Spleen (tissue), 7 donors: ENCODE results near the gene STX4.

Experiments used
- POLR2A ChIP-seq, 3 donors: fragments of 450-650 bp; IDR thresholded peaks; one replicate each; pipeline ENCODE4 v1.5.1; 2017; ENCODE audit warnings: antibody characterized with exemption in 3 of 3, mild to moderate bottlenecking in 1 of 3
- POLR2AphosphoS5 ChIP-seq, 3 donors: sonication (generic); formaldehyde crosslinking; IDR thresholded peaks; one replicate each; pipeline ENCODE4 v1.5.1; 2017; ENCODE audit warnings: antibody characterized with exemption in 3 of 3
- TF ChIP-seq, protein P1 (sequence below), 11 experiments: fragments of 200-600 bp in 7 of 11; fragments of 450-650 bp in 4 of 11; sonication (generic) in 4 of 11; IDR thresholded peaks in 8 of 11; conservative IDR thresholded peaks in 3 of 11; 1 replicate in 7 of 11; 2 replicates in 4 of 11; pipeline versions ENCODE4 v1.4.0 to v1.8.0; 2016 to 2021; ENCODE audit warnings: antibody characterized with exemption in 11 of 11, inconsistent platforms in 4 of 11, mild to moderate bottlenecking in 1 of 11
- donor health status: DM: no; HTN: no; CAD: no; lungs with moderate emphysema.
- donor health status: DM: no; HTN: no; CAD: no.
- donor health status: DM: no; HTN: no; CAD: no.

DNA sequence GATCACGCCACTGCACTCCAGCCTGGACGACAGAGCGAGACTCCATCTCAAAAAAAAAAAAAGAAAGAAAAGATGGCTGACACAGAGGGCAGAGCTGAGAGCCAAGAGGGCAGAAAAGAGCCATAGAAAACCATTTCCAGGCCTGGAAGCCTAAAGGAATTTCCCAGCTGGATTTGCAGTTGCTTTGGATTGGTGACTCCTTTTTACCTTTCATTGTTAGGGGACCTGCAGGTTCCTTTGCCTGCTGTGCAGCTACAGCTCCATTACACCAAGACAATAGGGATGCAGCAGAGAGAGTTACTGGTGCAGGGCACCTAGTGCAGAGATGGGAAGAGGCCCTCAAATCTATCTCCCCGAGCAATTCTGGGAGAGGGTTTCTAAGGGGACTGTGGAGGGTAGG lies 22.3 kb downstream of the STX4 start:
- TF ChIP-seq, protein P1, sequence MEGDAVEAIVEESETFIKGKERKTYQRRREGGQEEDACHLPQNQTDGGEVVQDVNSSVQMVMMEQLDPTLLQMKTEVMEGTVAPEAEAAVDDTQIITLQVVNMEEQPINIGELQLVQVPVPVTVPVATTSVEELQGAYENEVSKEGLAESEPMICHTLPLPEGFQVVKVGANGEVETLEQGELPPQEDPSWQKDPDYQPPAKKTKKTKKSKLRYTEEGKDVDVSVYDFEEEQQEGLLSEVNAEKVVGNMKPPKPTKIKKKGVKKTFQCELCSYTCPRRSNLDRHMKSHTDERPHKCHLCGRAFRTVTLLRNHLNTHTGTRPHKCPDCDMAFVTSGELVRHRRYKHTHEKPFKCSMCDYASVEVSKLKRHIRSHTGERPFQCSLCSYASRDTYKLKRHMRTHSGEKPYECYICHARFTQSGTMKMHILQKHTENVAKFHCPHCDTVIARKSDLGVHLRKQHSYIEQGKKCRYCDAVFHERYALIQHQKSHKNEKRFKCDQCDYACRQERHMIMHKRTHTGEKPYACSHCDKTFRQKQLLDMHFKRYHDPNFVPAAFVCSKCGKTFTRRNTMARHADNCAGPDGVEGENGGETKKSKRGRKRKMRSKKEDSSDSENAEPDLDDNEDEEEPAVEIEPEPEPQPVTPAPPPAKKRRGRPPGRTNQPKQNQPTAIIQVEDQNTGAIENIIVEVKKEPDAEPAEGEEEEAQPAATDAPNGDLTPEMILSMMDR (IDR thresholded peaks at IDR 0.05 in 8 of 11, conservative IDR thresholded peaks at IDR 0.05 in 3 of 11) = no peak
- TF ChIP-seq POLR2A (IDR thresholded peaks at IDR 0.05) (no peak), POLR2AphosphoS5 (IDR thresholded peaks at IDR 0.05) (no peak)
